Endothelial cell of umbilical vein (primary cell): Measurements from ENCODE around the gene KIAA0825. TPM values are rescaled to one million over a fixed set of nuclear protein-coding genes. Genes with fewer than 3 reads are reported as not detected.

Source experiments
- BruUV-seq: library from RNA; stranded (reverse); fragments of 400-500 nt; replicated peaks from 2 replicates; lab custom pipeline; 2021; lab: Mats Ljungman, UMichigan
- CTCF ChIA-PET: fragments of 300-600, 350-600 bp; sonication (Branson Sonifier 250); formaldehyde crosslinking; loops from one replicate; lab custom pipeline; 2021; ENCODE audit warnings: antibody characterized with exemption, inconsistent platforms; lab: Charles Lee
- POLR2A ChIA-PET: fragments of 300-600, 350-600 bp; sonication (Branson Sonifier 250); formaldehyde crosslinking; loops from one replicate; lab custom pipeline; 2021; ENCODE audit warnings: antibody characterized with exemption, inconsistent platforms; lab: Charles Lee
- DNase-seq: peaks from one replicate; pipeline ENCODE4 v3.0.0-alpha.2; 2011; ENCODE audit warnings: low read depth, low spot score
- FAIRE-seq: peaks from 2 replicates; lab custom pipeline; 2011; peaks lifted over from hg19 to GRCh38; lab: Jason Lieb, UNC
- H2AFZ ChIP-seq: 2 replicates; pipeline ENCODE4 v1.6.0; 2012; ENCODE audit warnings: low read depth, low read length, control low read depth, inconsistent platforms
- H3K27ac ChIP-seq: 2 replicates; pipeline ENCODE4 v1.5.1; 2011; ENCODE audit warnings: low read depth, mild to moderate bottlenecking, control low read depth, low read length, moderate library complexity; ENCODE audit not compliant: insufficient read depth
- H3K27me3 ChIP-seq, 2 experiments: 2 replicates each; pipeline versions ENCODE4 v1.6.0 to v1.6.1; 2011; ENCODE audit warnings: low read length in 2 of 2, mixed read lengths in 1 of 2; ENCODE audit not compliant: control insufficient read depth in 2 of 2, insufficient read depth in 2 of 2
- H3K36me3 ChIP-seq, 2 experiments: 2 replicates in 1 of 2; 3 replicates in 1 of 2; pipeline ENCODE4 v1.5.1; 2011; ENCODE audit warnings: low read length in 2 of 2, mild to moderate bottlenecking in 1 of 2, moderate library complexity in 1 of 2; ENCODE audit not compliant: control insufficient read depth in 2 of 2, insufficient read depth in 2 of 2; ENCODE audit errors: extremely low read depth in 1 of 2
- H3K4me1 ChIP-seq: 3 replicates; pipeline ENCODE4 v1.5.1; 2011; ENCODE audit warnings: mild to moderate bottlenecking, low read length; ENCODE audit not compliant: control insufficient read depth, insufficient read depth; ENCODE audit errors: extremely low read depth
- H3K4me2 ChIP-seq: 2 replicates; pipeline ENCODE4 v1.6.1; 2011; ENCODE audit warnings: low read length, control low read depth, mixed read lengths; ENCODE audit not compliant: insufficient read depth
- H3K4me3 ChIP-seq, 3 experiments: fragments of 200-600 bp in 1 of 3; sonication (generic), shearing (Covaris generic) in 1 of 3; replicated peaks in 1 of 3; 2 replicates each; pipeline ENCODE4 v1.5.1; 2011 to 2016; ENCODE audit warnings: control low read depth in 3 of 3, low read length in 3 of 3, mild to moderate bottlenecking in 2 of 3, inconsistent platforms in 1 of 3, low read depth in 1 of 3, moderate library complexity in 1 of 3; ENCODE audit not compliant: insufficient read depth in 1 of 3
- H3K79me2 ChIP-seq: 2 replicates; pipeline ENCODE4 v1.6.0; 2012; ENCODE audit warnings: low read length, inconsistent platforms; ENCODE audit not compliant: control insufficient read depth, insufficient read depth
- H3K9ac ChIP-seq: replicated peaks from 2 replicates; pipeline ENCODE3; 2011; ENCODE audit warnings: low read length, control low read depth; ENCODE audit not compliant: insufficient read depth; ENCODE audit errors: extremely low read depth
- H3K9me1 ChIP-seq: replicated peaks from 3 replicates; pipeline ENCODE4 v1.6.0; 2011; ENCODE audit warnings: mild to moderate bottlenecking, low read length; ENCODE audit not compliant: control insufficient read depth, insufficient read depth; ENCODE audit errors: extremely low read depth
- H3K9me3 ChIP-seq: replicated peaks from 2 replicates; pipeline ENCODE4 v1.5.1; 2012; ENCODE audit warnings: low read length, inconsistent platforms; ENCODE audit not compliant: control insufficient read depth, insufficient read depth
- H4K20me1 ChIP-seq: replicated peaks from 2 replicates; pipeline ENCODE3; 2011; ENCODE audit warnings: mild to moderate bottlenecking, low read length; ENCODE audit not compliant: control insufficient read depth, insufficient read depth; ENCODE audit errors: extremely low read depth
- CTCF ChIP-seq, 2 donors: IDR thresholded peaks; 1 replicate in 1 of 2; 2 replicates in 1 of 2; pipeline ENCODE4 v1.5.1; 2011; ENCODE audit warnings: low read length in 2 of 2, mild to moderate bottlenecking in 2 of 2, moderate library complexity in 2 of 2, control low read depth in 1 of 2, inconsistent platforms in 1 of 2, low read depth in 1 of 2; ENCODE audit not compliant: insufficient read depth in 1 of 2; ENCODE audit errors: extremely low read depth in 1 of 2
- EZH2 ChIP-seq: IDR thresholded peaks from 2 replicates; pipeline ENCODE4 v1.6.1; 2012; ENCODE audit warnings: borderline replicate concordance, low read depth, mild to moderate bottlenecking, moderate library complexity, low read length, inconsistent platforms; ENCODE audit not compliant: severe bottlenecking
- FOS ChIP-seq: IDR thresholded peaks from 2 replicates; pipeline ENCODE4 v1.6.1; 2011; ENCODE audit warnings: mild to moderate bottlenecking, low read length, moderate library complexity, borderline replicate concordance; ENCODE audit not compliant: insufficient read depth
- GATA2 ChIP-seq: IDR thresholded peaks from 2 replicates; pipeline ENCODE4 v1.7.0; 2011; ENCODE audit warnings: low read depth, mild to moderate bottlenecking, moderate library complexity, mixed read lengths, low read length; ENCODE audit not compliant: insufficient read length, insufficient read depth
- JUN ChIP-seq: IDR thresholded peaks from 2 replicates; pipeline ENCODE4 v1.6.1; 2011; ENCODE audit warnings: borderline replicate concordance, low read depth; ENCODE audit not compliant: insufficient read length, insufficient read depth
- MAX ChIP-seq: IDR thresholded peaks from 2 replicates; pipeline ENCODE4 v1.6.1; 2011; ENCODE audit not compliant: insufficient read depth, insufficient read length
- MYC ChIP-seq: IDR thresholded peaks from one replicate; pipeline ENCODE4 v1.6.1; 2011; ENCODE audit warnings: mild to moderate bottlenecking, low read depth, low read length
- POLR2A ChIP-seq: IDR thresholded peaks from 2 replicates; pipeline ENCODE4 v1.6.1; 2012; ENCODE audit warnings: low read depth, mild to moderate bottlenecking, control low read depth, low read length
- POLR2AphosphoS5 ChIP-seq: IDR thresholded peaks from 2 replicates; pipeline ENCODE4 v1.6.1; 2012; ENCODE audit warnings: low read depth, mild to moderate bottlenecking, control low read depth, low read length, moderate library complexity; ENCODE audit not compliant: insufficient read depth
- dilution Hi-C: fragments of 300-500 bp; cut with MboI; formaldehyde crosslinking; loops from one replicate; pipeline ENCODE4 v1.15.0; 2019; ENCODE audit warnings: low sequenced_read_pairs; ENCODE audit not compliant: extremely low pct_ligation_motif_present
- intact Hi-C: fragments of 100-400 bp; cut with micrococcal nuclease; formaldehyde crosslinking; loops from one replicate; pipeline ENCODE4 v1.10.0; 2022
- polyA plus RNA-seq, 4 experiments: library from polyadenylated mRNA; depleted of rRNA in 3 of 4; stranded (reverse) in 3 of 4; unstranded in 1 of 4; fragments of >200 nt; gene quantifications; 2 replicates each; pipeline versions ENCODE4 v1.2.1 to v1.2.3, GENCODE V29; 2011 to 2012; ENCODE audit warnings: missing spikeins in 1 of 4
- total RNA-seq: library from RNA; stranded (reverse); gene quantifications from 2 replicates; pipeline ENCODE4 v1.2.3, GENCODE V29; 2021

Gene KIAA0825
- total and polyA plus RNA-seq, 2 donors (not counting 3 experiments of a cell fraction or from before 2014, with no cell fraction given) = 0.15 to 1.1 TPM

- no peak overlapping the region for H3K27ac ChIP-seq
- H2AFZ ChIP-seq = no peak overlapping the region
- no TSS peak for BruUV-seq
- H3K36me3 ChIP-seq = no peaks in the 10 kb centered on the region
- no peaks in the 10 kb centered on the region for H3K9me1 ChIP-seq
- no peaks in the 10 kb centered on the region for H3K4me1 ChIP-seq
- CTCF ChIA-PET = interaction anchor here (0.6 to 0.7 kb wide), 2 partner anchors 237 to 1654 kb away, joined by 3 to 4 read pairs; no protein-coding TSS in a partner anchor
- intact Hi-C loops = no loop called here
- no peaks in the 10 kb centered on the region for H4K20me1 ChIP-seq
- no peak for FAIRE-seq
- no peak overlapping the region for H3K9ac ChIP-seq
- DNase-seq = no peak
- H3K4me2 ChIP-seq = no peak overlapping the region
- no peaks in the 10 kb centered on the region for H3K9me3 ChIP-seq
- H3K27me3 ChIP-seq = no peaks in the 10 kb centered on the region
- no peak overlapping the region for H3K4me3 ChIP-seq
- H3K79me2 ChIP-seq = peaks cover 32% of the 10 kb centered on the region
- dilution Hi-C loops = no loop called here
- POLR2A ChIA-PET = no interaction called here
- TF ChIP-seq GATA2 (no peak), JUN (no peak), FOS (no peak), MYC (no peak), MAX (no peak), POLR2A (no peak), CTCF (IDR thresholded peaks at IDR 0.05; ENCODE audit: extremely low read depth in 1 of 2, insufficient read depth in 1 of 2, low read depth in 1 of 2, low read length in 2 of 2) (no peak), EZH2 (no peak), POLR2AphosphoS5 (no peak)
These were observed 514.7 kb downstream of the KIAA0825 start for GRCh38 chr5:94103514-94104245.

Other genes starting within 250 kb of the KIAA0825 start
- 6.4 and 8.5 TPM in 2 replicates for gene SLF1, start 65 bp upstream of the KIAA0825 start, total RNA-seq
- 1.4 TPM in 2 replicates for gene SLF1, start 65 bp upstream of the KIAA0825 start, polyA plus RNA-seq